Stimulated activated CD4-positive, alpha-beta T cell treated with anti-CD3 and anti-CD28 coated beads, Interleukin-2, amount 100 ng/mL, for 48 hours (primary cell): Measurements from ENCODE around the gene ALKBH6.
A peak's percentile ranks its signal among the peaks of the same experiment; 100 is the strongest.
"Not testable (repeated sequence)": the region's sequence is repeated elsewhere in the genome, so short reads cannot be mapped to it uniquely, and the experiment has no call there.

ENCODE experiments used
- DNase-seq, 2 donors: peaks; one replicate each; pipeline ENCODE4 v3.0.0-alpha.2; 2020

ALKBH6 gene

GRCh38 chr19:35992907-35993765, 20.9 kb downstream of the ALKBH6 start:
- DNase-seq: no peak

- DNase-seq: no peak
Observed at GRCh38 chr19:35991731-35992450, 22.1 kb downstream of the ALKBH6 start.

- DNase-seq: no peak
Observed at GRCh38 chr19:35990771-35991730, 23.0 kb downstream of the ALKBH6 start.

DNA sequence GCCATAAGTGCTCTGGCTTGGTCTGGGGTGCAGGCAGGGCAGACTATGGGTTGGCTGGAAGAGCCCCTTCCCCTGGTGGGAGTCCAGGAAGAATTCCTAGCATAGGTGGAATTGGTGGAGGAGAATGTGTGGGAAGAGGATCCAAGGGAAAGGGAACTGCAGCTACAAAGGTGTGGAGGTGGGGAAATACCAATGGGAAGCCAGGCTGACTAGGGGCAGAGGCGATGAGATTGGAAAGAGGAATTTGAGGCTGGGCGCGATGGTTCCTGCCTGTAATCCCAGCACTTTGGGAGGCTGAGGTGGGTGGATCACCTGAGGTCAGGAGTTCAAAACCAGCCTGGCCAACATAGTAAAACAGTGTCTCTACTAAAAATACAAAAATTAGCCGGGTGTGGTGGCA, 23.9 kb downstream of the ALKBH6 start:
- no peak for DNase-seq

- no peak for DNase-seq
Observed at GRCh38 chr19:35988824-35989223, 25.2 kb downstream of the ALKBH6 start.

GRCh38 chr19:35987571-35987896, 26.5 kb downstream of the ALKBH6 start:
- DNase-seq: no peak

- peak in 1 of 2 donors; percentile 32 for DNase-seq
Observed at GRCh38 chr19:35986664-35987570, 27.1 kb downstream of the ALKBH6 start.

DNA sequence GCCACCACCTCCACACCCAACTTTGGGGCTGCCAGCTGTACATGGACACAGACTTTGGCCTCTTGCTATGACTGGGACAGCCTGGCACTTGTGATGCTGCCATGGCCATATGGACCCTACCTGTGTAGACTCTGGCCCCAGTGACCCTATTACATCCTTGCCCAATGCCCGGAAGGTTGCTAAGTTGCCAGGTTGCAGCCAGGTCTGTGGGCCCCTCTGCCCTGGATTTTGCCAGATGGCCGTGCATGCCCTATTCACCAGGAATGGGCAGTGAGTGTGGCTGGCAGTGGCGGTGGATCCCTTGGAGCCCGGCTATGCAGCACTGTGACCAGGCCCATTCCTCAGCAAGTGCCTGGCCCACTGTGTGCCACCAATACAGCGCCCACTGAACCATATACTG, 27.9 kb downstream of the ALKBH6 start:
- DNase-seq: no peak

DNA sequence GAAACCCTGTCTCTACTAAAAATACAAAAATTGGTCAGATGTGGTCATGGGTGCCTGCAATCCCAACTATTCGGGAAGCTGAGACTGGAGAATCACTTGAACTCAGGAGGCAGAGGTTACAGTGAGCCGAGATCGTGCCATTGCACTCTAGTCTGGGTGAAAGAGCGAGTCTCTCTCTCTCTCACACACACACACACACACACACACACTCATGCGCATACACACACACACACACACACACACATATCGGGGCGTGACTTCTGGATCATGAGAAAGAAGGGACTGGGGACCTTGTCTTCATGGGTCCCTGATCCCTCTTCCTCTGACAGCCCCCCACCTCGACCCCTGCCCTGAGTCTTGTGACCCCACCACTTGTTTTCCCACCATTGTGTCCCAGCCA, 30.8 kb downstream of the ALKBH6 start:
- no peak for DNase-seq

DNA sequence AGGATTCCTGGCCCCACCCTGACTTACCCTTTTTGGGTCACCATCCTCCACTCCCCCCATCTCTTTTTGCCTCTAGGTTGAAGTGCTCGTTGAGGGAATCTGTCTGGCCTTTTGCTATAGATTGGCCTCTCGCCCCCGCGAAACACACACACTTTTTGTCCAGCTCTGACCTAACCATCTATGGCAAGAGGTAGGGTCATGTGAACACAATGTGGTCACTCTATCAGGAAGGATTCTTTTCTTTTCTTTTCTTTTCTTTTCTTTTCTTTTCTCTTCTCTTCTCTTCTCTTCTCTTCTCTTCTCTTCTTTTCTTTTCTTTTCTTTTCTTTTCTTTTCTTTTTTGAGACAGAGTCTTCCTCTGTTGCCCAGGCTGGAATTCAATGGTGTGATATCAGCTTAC, 33.0 kb downstream of the ALKBH6 start:
- not testable (repeated sequence) for DNase-seq

DNA sequence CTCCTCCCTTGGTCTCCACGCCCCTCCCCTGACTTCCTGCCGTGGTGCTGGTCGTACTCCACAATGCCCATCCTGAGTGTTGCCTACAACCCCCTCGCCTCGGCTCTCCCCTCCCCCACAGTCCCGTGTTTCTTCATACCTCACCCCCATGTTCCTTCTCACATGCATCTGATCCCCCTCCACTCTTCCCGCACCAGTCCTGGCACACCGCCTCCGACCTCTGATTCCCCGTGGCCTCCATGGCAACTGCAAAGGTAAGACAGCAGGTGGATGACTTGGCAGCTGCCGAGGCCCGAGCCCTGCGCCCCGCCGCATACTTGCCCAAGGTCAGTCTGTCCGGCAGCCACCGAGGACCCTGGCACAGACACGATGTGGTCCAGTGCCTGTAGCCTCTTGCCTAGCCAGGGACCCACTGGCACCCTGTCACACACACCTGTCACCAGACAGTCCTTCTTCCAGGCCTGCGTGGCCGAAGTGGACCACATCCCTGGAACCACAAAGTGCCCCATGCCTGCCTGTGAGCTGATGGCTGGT, 35.1 kb downstream of the ALKBH6 start:
- no peak for DNase-seq

- DNase-seq: no peak
Observed at GRCh38 chr19:35978271-35978670, 35.7 kb downstream of the ALKBH6 start.

DNA sequence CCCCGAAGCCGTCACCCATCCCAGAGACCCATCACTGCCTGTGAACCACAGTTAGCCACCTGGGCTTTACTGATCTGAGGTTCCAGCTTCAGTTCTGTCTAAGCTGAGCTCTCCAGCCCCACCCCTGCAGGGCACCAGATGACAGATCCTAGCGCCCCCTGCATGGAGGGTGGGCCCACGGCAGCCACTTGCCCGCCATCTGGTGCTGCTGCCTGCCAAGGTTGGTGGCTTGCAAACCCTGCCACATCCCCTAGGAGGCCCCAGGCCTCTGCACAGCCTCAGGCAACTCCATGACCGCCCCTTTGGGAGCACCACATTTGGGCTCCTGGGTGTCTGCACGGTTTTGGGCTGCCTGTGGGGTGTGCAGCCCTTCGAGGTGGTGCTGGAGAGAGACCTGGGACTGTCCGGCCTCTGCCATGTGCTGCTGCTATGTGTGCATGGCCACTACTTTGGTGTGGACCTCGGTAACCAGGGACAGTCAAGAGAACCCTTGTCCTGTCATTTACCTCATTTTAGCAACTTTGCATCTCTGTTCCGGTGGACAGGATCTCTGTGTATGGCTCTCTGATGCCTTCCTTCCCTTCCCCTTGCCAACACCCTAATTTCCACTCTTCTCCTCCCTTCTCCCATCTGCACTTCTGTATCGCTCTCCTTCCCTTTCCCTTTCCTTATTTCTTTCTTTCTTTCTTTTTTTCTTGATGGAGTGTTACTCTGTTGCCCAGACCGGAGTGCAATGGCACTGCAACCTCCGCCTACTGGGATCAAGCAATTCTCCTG, 36.4 kb downstream of the ALKBH6 start:
- DNase-seq: peak; percentile 10 to 22

GRCh38 chr19:35975608-35976214, 38.3 kb downstream of the ALKBH6 start:
- no peak for DNase-seq

DNA sequence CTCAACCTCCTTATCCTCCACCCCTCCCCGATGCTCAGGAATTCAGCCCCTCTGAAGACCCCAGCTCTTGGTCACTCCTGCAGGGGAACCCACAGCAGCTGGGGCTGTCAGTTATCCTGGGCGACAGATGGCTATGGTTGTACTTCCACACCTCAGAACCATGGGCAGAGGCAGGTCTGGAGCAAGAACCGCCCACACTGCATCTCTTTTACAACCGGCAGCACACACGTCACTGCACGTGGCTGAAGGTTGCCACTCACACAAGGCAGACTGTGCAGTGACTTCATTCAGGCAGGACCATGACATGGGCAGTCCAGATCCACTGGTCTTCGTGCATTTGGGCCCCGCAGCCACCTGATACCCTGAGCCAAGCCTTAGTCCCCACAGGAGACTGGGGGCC, 40.5 kb downstream of the ALKBH6 start:
- no peak for DNase-seq

DNA sequence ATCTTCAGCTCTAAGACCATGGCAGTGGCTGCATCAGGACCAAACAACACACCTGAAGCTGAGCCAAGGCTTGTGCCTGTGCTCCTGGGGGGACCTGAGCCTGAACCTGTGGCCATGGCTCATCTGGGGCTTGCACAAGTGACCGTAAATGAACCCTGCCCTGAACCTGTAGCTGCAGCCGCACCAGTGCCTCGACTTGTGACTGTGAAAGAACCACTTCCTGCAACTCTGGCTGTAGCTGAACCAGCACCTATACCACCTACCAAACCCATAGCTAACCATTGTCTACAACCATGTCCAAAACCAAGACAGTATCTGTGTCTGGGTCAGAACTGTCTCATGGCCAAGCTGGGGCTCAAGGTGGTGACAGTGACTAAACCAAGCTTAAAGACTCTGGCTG, 47.2 kb downstream of the ALKBH6 start:
- no peak for DNase-seq

DNA sequence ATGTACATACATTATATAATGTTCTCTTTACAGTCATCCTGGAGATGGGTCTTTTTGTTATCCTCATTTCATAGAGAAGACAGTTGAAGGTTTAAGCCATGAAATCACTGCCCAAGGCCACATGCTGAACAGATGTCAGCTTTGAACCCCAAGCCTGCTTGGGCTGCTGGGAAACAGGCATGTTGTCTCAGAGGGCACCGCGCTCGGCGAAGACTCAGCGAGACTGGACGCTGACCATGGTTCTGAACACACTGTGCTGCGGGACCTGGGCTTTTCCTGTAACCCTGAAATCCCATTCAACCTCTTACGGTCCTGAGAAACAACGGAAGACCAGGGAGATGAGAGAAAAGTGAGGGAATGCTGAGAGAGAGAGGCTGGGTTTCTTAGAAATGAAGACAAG, 50.5 kb downstream of the ALKBH6 start:
- DNase-seq: peak; percentile 39 to 54

GRCh38 chr19:35960432-35960972, 53.5 kb downstream of the ALKBH6 start:
- DNase-seq: no peak

DNA sequence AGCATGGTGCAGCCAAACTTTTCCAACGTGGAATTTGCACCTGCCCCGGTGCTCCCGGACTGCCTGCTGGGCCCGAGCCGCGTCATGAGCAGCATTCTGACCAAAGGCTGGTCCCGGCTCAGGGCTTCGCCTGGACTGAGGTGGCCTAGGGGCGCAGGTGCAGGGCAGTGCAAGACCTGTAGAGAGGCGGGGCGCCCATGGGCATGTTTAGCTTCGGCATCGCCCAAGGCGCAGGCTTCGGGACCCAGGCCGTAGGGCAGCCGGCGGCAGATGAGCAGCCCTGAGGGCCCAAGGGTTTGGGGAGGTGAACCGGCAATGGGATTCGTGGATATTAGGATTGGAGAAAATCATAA, 54.1 kb downstream of the ALKBH6 start:
- DNase-seq: no peak
